GM19438 (cell line): ENCODE measurements around the gene IGFALS.

Source experiments
- ATAC-seq: cut with Tn5 transposase; IDR thresholded peaks from one replicate; pipeline ENCODE4 v1.9.1; 2021; ENCODE audit warnings: low read depth; ENCODE audit not compliant: unreplicated experiment

IGFALS gene

DNA sequence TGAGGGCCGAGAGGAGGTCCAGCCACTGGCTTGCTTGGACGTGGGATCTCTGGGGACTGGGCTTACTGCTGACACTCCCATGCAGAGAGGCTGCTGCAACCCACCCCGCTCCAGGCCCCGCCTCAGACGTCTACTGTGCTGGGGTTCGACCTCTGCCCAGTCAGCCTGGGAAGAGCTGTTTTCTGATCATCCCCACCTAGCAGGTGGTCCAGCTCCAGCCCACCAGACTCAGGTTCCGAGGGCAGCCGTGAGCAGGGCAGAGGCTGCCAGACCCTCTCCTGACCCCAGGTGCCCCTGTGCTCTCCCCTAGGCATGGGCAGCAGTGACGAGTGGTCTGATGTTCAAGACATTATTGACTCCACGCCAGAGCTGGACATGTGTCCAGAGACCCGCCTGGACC lies 45.6 kb downstream of the IGFALS start:
- no peak for ATAC-seq

DNA sequence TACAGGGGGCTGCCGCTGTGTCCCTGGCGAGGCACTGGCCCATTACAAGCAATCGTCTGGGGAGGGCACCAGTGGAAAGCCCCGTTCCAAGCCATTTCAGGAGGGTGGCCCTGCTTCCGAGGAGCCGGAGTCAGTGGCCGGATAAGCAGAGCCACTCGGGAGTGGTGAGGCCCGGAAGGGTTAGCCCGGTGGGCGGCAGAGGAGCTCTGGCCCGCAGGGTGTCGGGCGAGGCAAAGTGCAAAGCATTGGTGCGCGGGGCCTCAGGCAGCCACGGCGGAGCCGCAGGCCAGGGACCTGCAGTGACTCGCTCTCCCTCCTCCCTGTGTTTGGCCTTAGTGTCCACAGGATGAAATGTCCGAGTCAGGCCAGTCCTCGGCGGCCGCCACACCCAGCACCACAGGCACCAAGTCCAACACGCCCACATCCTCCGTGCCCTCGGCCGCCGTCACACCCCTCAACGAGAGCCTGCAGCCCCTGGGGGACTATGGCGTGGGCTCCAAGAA lies 46.8 kb downstream of the IGFALS start:
- ATAC-seq: no peak

DNA sequence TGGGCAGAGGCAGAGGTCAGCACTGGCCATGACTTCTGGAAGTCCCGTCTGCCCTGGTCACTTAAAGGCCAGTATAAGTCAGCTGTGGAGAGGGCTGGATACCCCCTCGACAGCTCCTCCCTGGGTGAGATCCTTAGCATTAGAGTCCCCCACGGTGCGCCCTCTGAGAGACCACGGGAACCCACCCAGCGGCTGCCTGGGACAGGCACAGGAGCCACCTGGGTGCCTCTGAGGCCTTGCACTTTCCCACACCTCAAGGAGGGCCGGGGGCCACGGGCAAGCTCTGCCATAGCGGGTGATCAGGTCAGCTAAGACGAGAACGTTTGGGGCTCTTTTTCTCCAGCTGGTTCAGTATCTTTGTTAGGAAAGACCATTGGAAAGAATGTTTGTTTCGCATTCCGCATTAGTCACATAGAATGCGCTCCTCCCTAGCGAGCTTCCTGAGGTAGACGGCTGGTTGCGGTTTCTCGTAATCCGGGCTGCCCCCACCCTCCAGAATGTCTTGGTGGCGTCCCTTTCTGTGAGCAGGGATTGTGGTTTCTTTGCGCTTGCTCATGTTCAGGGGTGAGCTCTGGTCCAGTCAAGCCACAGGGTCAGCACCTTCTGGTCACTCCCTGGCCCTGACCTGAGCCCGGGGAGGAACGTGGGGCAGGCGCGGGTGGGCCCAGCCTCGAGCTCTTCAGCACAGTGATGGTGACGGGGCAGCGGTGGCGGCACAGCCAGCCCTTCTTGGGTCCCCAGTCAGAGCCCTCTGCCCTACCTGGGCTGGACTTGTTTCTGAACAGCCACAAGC lies 47.4 kb downstream of the IGFALS start:
- no peak for ATAC-seq

DNA sequence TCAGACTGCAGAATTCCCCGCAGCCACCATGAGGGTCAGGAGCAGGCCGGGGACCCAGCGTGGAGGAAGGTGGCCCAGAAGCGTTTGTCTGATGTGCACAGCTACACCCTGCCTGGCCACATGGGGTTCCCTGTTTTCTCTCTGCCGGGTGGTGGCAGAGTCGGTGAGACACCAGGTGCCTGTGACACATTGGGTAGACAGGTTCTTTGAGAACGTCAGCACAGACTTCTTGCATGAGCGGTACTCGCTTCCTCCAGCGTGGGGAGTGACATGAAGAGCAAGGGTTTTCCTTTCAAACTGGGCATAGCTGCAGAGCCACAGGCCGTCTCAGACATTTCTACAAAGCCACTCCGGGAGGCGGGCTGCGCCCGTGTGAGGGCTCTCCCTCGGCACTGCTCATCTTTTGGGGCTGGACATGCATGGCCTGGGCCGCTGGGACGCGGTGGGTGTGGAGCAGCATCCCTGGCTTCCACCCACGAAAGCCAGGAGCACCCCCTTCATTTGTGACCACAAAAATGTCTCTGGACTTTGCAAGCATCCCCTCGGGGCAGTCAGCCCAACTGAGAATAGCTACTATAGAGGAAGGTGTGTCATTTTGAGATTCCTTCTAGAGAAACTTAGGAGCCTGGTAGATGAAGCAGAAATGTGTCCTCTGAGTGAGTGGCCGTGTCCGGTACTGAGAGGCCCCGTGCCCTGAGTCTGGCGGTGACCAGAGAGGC lies 48.2 kb downstream of the IGFALS start:
- ATAC-seq: no peak

DNA sequence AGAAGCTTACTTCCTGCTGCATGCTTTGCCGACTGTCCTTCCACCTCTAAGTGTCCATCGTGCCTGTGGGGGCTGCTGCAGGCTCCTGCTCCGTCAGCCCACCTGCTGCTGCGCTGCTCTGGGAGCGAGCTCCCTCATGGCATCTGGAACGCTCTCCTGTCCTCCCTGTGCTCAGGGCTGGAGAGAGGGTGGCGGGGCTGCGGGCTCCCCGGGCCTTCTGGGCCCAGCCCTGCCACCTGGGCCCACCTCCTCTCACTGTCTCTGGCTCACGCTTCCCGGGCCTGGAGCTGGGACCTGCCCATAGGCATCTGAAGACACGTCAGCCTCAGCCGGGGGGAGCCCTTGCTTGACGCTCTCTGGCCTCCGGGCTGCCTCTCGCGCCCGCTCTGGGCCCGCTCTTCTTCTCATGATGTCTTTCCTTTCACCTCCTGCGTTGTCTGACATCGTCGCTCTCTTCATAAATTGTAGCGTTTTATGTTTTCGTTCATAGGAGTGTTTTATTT lies 49.1 kb downstream of the IGFALS start:
- ATAC-seq: no peak

DNA sequence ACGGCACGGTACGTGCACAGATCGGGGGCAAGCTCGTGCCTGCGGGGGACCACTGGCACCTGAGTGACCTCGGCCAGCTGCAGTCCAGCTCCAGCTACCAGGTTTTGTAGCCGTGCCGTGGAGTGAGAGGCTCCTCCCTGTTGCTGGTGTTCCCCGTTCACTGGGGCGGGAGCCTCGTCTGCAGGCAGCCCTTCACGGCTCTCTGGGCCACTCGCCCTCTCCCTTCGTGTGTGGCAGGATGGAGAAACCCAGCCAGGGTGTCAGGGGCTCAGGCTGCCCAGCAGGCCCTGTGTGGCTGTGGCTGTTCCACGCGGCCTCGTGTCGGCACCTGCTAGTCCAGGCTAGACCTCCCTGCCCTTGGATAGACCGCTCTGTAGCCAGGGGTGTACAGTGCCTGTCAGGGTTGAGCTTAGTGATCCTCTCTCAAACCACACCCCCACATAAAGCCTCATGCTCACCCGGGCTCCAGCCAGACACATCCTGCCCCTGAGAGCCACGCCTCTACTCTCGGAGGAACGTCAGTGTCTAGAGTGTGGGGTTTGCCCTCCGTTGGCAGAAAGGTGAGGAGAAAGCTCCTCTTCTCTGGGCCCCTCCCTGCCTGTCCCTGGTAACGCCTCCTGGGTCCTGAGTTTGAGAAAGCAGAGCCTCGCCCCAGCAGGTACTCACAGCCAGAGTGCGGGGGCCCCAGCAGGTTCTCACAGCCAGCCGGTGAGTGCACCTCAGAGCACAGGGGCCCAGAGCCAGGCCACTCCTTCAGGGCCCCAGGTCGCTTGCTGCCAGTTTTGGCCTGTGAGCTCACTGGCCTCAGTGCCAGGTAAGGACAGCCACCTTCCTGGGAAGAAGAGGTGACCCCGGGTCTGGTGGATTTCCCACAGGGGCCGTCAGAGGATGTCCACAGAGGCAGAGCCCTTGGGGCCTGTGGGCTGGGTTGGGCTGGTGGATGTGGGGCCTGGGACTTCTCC lies 49.8 kb downstream of the IGFALS start:
- ATAC-seq: no peak

DNA sequence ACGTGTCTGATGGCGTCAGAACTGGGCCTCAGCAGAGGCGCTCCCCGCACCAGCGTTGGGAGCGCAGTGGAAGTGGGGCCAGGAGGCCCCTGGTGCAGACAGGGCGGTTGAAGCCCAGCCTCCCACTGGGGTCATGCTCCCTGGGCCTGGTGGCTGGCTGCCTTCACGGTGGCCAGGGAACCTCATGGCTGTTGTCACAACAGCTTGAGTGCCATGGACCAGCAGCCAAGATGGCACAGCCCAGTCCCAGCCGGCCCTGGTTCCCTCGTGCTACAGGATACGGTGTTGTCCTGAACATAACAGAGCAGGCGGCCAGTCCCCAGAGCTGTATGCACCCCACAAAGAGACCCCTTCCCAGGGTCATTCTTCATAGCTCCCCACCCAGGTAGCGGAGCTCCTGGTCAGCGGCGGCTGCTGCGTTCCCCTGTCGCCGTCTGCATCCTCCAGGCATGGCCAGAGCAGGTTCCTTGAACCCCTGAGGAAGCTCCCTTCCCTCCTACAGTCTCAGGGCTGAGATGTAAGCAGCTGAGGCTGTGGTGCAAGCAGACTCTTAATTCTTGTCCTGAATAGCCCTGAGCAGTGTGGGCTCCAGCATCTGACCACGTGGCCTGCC lies 51.8 kb downstream of the IGFALS start:
- ATAC-seq: no peak

DNA sequence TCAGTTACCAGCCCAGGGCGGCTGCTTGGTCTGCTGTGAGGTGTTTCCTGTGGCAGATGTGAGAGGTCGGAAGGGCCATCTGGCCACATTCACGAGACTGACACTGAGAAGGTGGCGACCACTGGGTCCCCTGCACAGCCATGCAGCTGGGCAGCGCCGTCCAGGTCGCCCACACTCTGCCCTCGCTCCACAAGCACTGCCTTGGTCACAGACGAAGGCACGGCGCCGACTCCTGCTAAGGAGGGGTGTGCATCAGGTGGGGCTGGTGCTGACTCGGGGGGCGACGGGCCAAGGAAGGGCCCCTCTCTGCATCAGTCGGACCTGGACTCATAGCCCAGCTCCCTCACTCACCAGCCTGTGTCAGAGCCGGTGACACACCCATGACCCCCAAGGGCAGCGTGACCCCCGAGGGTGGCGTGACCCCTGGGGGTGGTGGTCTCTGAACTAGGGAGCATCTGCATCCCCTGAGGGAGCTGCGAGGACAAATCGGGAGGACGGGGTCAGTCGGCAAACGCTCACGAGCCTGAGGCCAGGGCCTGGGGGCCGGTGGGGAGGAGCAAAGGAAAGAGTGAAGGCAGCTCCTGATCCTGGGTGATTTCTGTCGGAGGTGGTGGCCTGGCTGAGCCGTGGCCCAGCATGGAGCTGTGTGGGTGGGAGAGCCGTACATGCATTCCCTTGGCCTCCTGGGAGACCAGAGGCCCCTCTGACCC lies 52.6 kb downstream of the IGFALS start:
- no peak for ATAC-seq
